ENCODE measurements around the gene OPRL1.
A peak's percentile ranks its signal among the peaks of the same experiment; 100 is the strongest.

Gene OPRL1

GRCh38 chr20:64056639-64056888, 23.3 kb upstream of the OPRL1 start:
- H2AFZ ChIP-seq (ENCODE audit: low read depth, low read length) = no peak overlapping the region
- H3K4me3 ChIP-seq (ENCODE audit: low read length) = no peak overlapping the region
- peaks cover 24% of the 10 kb centered on the region for H3K4me1 ChIP-seq (ENCODE audit: insufficient read depth, low read length)
- peaks cover 36% of the 10 kb centered on the region for H3K27me3 ChIP-seq (ENCODE audit: insufficient read depth, low read length)
- no peaks in the 10 kb centered on the region for H3K36me3 ChIP-seq (ENCODE audit: insufficient read depth, low read length)
- no peaks in the 10 kb centered on the region for H3K9me3 ChIP-seq (ENCODE audit: low read length)

GRCh38 chr20:64056889-64057627, 22.8 kb upstream of the OPRL1 start:
- no peak overlapping the region for H3K4me3 ChIP-seq (ENCODE audit: low read length)

GRCh38 chr20:64057628-64058498, 22.0 kb upstream of the OPRL1 start:
- Histone ChIP-seq H3K4me1 (ENCODE audit: insufficient read depth, low read length) (peaks cover 32% of the 10 kb centered on the region), H3K27me3 (ENCODE audit: insufficient read depth, low read length) (peaks cover 23% of the 10 kb centered on the region), H3K4me3 (ENCODE audit: low read length) (no peak overlapping the region), H3K9me3 (ENCODE audit: low read length) (no peaks in the 10 kb centered on the region), H2AFZ (ENCODE audit: low read depth, low read length) (no peak overlapping the region), H3K36me3 (ENCODE audit: insufficient read depth, low read length) (no peaks in the 10 kb centered on the region)

More at GRCh38 chr20:64056889-64057627, 22.8 kb upstream of the OPRL1 start:
- H2AFZ ChIP-seq (ENCODE audit: low read depth, low read length) = no peak overlapping the region
- H3K36me3 ChIP-seq (ENCODE audit: insufficient read depth, low read length) = no peaks in the 10 kb centered on the region
- H3K4me1 ChIP-seq (ENCODE audit: insufficient read depth, low read length) = peaks cover 25% of the 10 kb centered on the region
- H3K27me3 ChIP-seq (ENCODE audit: insufficient read depth, low read length) = peaks cover 31% of the 10 kb centered on the region
- no peaks in the 10 kb centered on the region for H3K9me3 ChIP-seq (ENCODE audit: low read length)

GRCh38 chr20:64058536-64058935, 21.3 kb upstream of the OPRL1 start:
- H3K4me3 ChIP-seq (ENCODE audit: low read length) = no peak overlapping the region
- H3K36me3 ChIP-seq (ENCODE audit: insufficient read depth, low read length) = no peaks in the 10 kb centered on the region
- peaks cover 32% of the 10 kb centered on the region for H3K4me1 ChIP-seq (ENCODE audit: insufficient read depth, low read length)
- no peak overlapping the region for H2AFZ ChIP-seq (ENCODE audit: low read depth, low read length)
- H3K27me3 ChIP-seq (ENCODE audit: insufficient read depth, low read length) = peaks cover 16% of the 10 kb centered on the region
- H3K9me3 ChIP-seq (ENCODE audit: low read length) = no peaks in the 10 kb centered on the region

GRCh38 chr20:64062276-64062595, 17.6 kb upstream of the OPRL1 start:
- H3K4me3 ChIP-seq (ENCODE audit: low read length) = peak overlapping the region; percentile 68
- peaks cover 3% of the 10 kb centered on the region for H3K27me3 ChIP-seq (ENCODE audit: insufficient read depth, low read length)
- H3K9me3 ChIP-seq (ENCODE audit: low read length) = no peaks in the 10 kb centered on the region
- no peaks in the 10 kb centered on the region for H3K36me3 ChIP-seq (ENCODE audit: insufficient read depth, low read length)
- H2AFZ ChIP-seq (ENCODE audit: low read depth, low read length) = peak overlapping the region; percentile 90
- peaks cover 23% of the 10 kb centered on the region for H3K4me1 ChIP-seq (ENCODE audit: insufficient read depth, low read length)

GRCh38 chr20:64062596-64063388, 17.1 kb upstream of the OPRL1 start, which contains the start of gene TCEA2:
Gene TCEA2 (plus strand): TSS chr20:64063198. CDS start chr20:64063313, 115 bp downstream.
- Histone ChIP-seq H3K9me3 (ENCODE audit: low read length) (no peaks in the 10 kb centered on the region), H3K36me3 (ENCODE audit: insufficient read depth, low read length) (no peaks in the 10 kb centered on the region), H3K27me3 (ENCODE audit: insufficient read depth, low read length) (peaks cover 3% of the 10 kb centered on the region), H2AFZ (ENCODE audit: low read depth, low read length) (peak within 1 kb of the TSS; percentile 90), H3K4me3 (ENCODE audit: low read length) (peak within 1 kb of the TSS; percentile 68), H3K4me1 (ENCODE audit: insufficient read depth, low read length) (peaks cover 23% of the 10 kb centered on the region)

GRCh38 chr20:64063389-64064144, 16.3 kb upstream of the OPRL1 start:
- Histone ChIP-seq H3K4me1 (ENCODE audit: insufficient read depth, low read length) (peaks cover 23% of the 10 kb centered on the region), H3K9me3 (ENCODE audit: low read length) (no peaks in the 10 kb centered on the region), H3K36me3 (ENCODE audit: insufficient read depth, low read length) (no peaks in the 10 kb centered on the region), H3K4me3 (ENCODE audit: low read length) (peak overlapping the region; percentile 68), H2AFZ (ENCODE audit: low read depth, low read length) (peak overlapping the region; percentile 90), H3K27me3 (ENCODE audit: insufficient read depth, low read length) (peaks cover 3% of the 10 kb centered on the region)

GRCh38 chr20:64064145-64064698, 15.7 kb upstream of the OPRL1 start:
- Histone ChIP-seq H2AFZ (ENCODE audit: low read depth, low read length) (no peak overlapping the region), H3K36me3 (ENCODE audit: insufficient read depth, low read length) (no peaks in the 10 kb centered on the region), H3K4me3 (ENCODE audit: low read length) (peak overlapping the region; percentile 68), H3K4me1 (ENCODE audit: insufficient read depth, low read length) (peaks cover 23% of the 10 kb centered on the region), H3K9me3 (ENCODE audit: low read length) (no peaks in the 10 kb centered on the region), H3K27me3 (ENCODE audit: insufficient read depth, low read length) (peaks cover 3% of the 10 kb centered on the region)

- H3K27me3 ChIP-seq (ENCODE audit: insufficient read depth, low read length) = no peaks in the 10 kb centered on the region
- H3K4me1 ChIP-seq (ENCODE audit: insufficient read depth, low read length) = peaks cover 23% of the 10 kb centered on the region
- H3K9me3 ChIP-seq (ENCODE audit: low read length) = no peaks in the 10 kb centered on the region
- no peak overlapping the region for H3K4me3 ChIP-seq (ENCODE audit: low read length)
- peaks cover 2% of the 10 kb centered on the region for H3K36me3 ChIP-seq (ENCODE audit: insufficient read depth, low read length)
- no peak overlapping the region for H2AFZ ChIP-seq (ENCODE audit: low read depth, low read length)
Measured at GRCh38 chr20:64065062-64065973, 14.6 kb upstream of the OPRL1 start.

- Histone ChIP-seq H3K27me3 (ENCODE audit: insufficient read depth, low read length) (no peaks in the 10 kb centered on the region), H3K4me3 (ENCODE audit: low read length) (no peak overlapping the region), H3K9me3 (ENCODE audit: low read length) (no peaks in the 10 kb centered on the region), H2AFZ (ENCODE audit: low read depth, low read length) (no peak overlapping the region), H3K4me1 (ENCODE audit: insufficient read depth, low read length) (peaks cover 23% of the 10 kb centered on the region), H3K36me3 (ENCODE audit: insufficient read depth, low read length) (peaks cover 2% of the 10 kb centered on the region)
Measured at GRCh38 chr20:64065974-64066343, 13.9 kb upstream of the OPRL1 start.

- H3K27me3 ChIP-seq (ENCODE audit: insufficient read depth, low read length) = no peaks in the 10 kb centered on the region
- peaks cover 9% of the 10 kb centered on the region for H3K36me3 ChIP-seq (ENCODE audit: insufficient read depth, low read length)
- no peak overlapping the region for H3K4me3 ChIP-seq (ENCODE audit: low read length)
- H3K4me1 ChIP-seq (ENCODE audit: insufficient read depth, low read length) = peaks cover 21% of the 10 kb centered on the region
- H3K9me3 ChIP-seq (ENCODE audit: low read length) = no peaks in the 10 kb centered on the region
- H2AFZ ChIP-seq (ENCODE audit: low read depth, low read length) = no peak overlapping the region
Measured at GRCh38 chr20:64067005-64067632, 12.8 kb upstream of the OPRL1 start.
